UCSD-AML1 (cell line): Measurements from ENCODE around the gene PODXL.
A peak's percentile ranks its signal among the peaks of the same experiment; 100 is the strongest.

ENCODE experiments used
- DNase-seq: peaks from one replicate; lab custom pipeline; 2025; ENCODE audit not compliant: unreplicated experiment; lab: John Stamatoyannopoulos, UW

Gene PODXL

GRCh38 chr7:131564640-131565039, 8.2 kb upstream of the PODXL start:
- DNase-seq = no peak

GRCh38 chr7:131563918-131564317, 7.5 kb upstream of the PODXL start:
- no peak for DNase-seq

- no peak for DNase-seq
Measured at GRCh38 chr7:131562941-131563340, 6.5 kb upstream of the PODXL start.

GRCh38 chr7:131560061-131560460, 3.6 kb upstream of the PODXL start:
- DNase-seq = no peak

- no peak for DNase-seq
Measured at GRCh38 chr7:131557652-131558385, 1.4 kb upstream of the PODXL start.

- DNase-seq = no peak
Measured at GRCh38 chr7:131556909-131557651, 652 bp upstream of the PODXL start.

GRCh38 chr7:131555552-131556052, 826 bp downstream of the PODXL start:
- DNase-seq = no peak

- DNase-seq = no peak
Measured at GRCh38 chr7:131554880-131555516, 1.4 kb downstream of the PODXL start.

GRCh38 chr7:131553931-131554330, 2.5 kb downstream of the PODXL start:
- DNase-seq = no peak

GRCh38 chr7:131552053-131552452, 4.4 kb downstream of the PODXL start:
- DNase-seq = no peak

GRCh38 chr7:131550846-131551245, 5.6 kb downstream of the PODXL start:
- no peak for DNase-seq

- no peak for DNase-seq
Measured at GRCh38 chr7:131548371-131548770, 8.1 kb downstream of the PODXL start.

GRCh38 chr7:131547589-131547988, 8.8 kb downstream of the PODXL start:
- no peak for DNase-seq

GRCh38 chr7:131546583-131547141, 9.8 kb downstream of the PODXL start:
- peak; percentile 12 for DNase-seq

- DNase-seq = no peak
Measured at GRCh38 chr7:131546126-131546525, 10.3 kb downstream of the PODXL start.

GRCh38 chr7:131544449-131545301, 11.8 kb downstream of the PODXL start:
- DNase-seq = peak; percentile 16

- no peak for DNase-seq
Measured at GRCh38 chr7:131544021-131544420, 12.4 kb downstream of the PODXL start.

GRCh38 chr7:131543298-131543697, 13.1 kb downstream of the PODXL start:
- DNase-seq = no peak

GRCh38 chr7:131540491-131541162, 15.8 kb downstream of the PODXL start:
- DNase-seq = no peak

GRCh38 chr7:131538813-131539179, 17.6 kb downstream of the PODXL start:
- no peak for DNase-seq
